Aorta (tissue), 5 donors: ENCODE results near the gene CADM1. TPM values are rescaled to one million over a fixed set of nuclear protein-coding genes. Genes with fewer than 3 reads are reported as not detected.

Experiments
- ATAC-seq: fragments of 200-7000 bp; cut with Tn5 transposase; one replicate; pipeline ENCODE4 v1.9.1; 2022; ENCODE audit warnings: moderate library complexity; ENCODE audit not compliant: low FRiP score
- DNase-seq, 2 donors: peaks; one replicate each; pipeline ENCODE4 v3.0.0-alpha.2; 2020
- H3K27ac ChIP-seq, 2 donors: one replicate each; pipeline ENCODE4 v1.5.1; 2013; ENCODE audit warnings: low read length in 2 of 2, mild to moderate bottlenecking in 2 of 2, moderate library complexity in 2 of 2, control low read depth in 1 of 2, inconsistent platforms in 1 of 2, low read depth in 1 of 2
- H3K27me3 ChIP-seq, 2 donors: one replicate each; pipeline ENCODE4 v1.6.1; 2013; ENCODE audit warnings: control low read depth in 1 of 2, low read length in 1 of 2, mild to moderate bottlenecking in 1 of 2, moderate library complexity in 1 of 2; ENCODE audit not compliant: insufficient read depth in 2 of 2, control insufficient read depth in 1 of 2
- H3K36me3 ChIP-seq, 2 donors: one replicate each; pipeline ENCODE4 v1.6.1; 2013; ENCODE audit warnings: control low read depth in 1 of 2, low read length in 1 of 2, mild to moderate bottlenecking in 1 of 2; ENCODE audit not compliant: insufficient read depth in 2 of 2, control insufficient read depth in 1 of 2
- H3K4me1 ChIP-seq, 2 donors: one replicate each; pipeline ENCODE4 v1.6.1; 2013; ENCODE audit warnings: low read length in 2 of 2, control low read depth in 1 of 2, mild to moderate bottlenecking in 1 of 2, moderate library complexity in 1 of 2; ENCODE audit not compliant: insufficient read depth in 2 of 2, control insufficient read depth in 1 of 2
- H3K4me3 ChIP-seq, 2 donors: one replicate each; pipeline ENCODE4 v1.5.1; 2013; ENCODE audit warnings: low read length in 2 of 2, control low read depth in 1 of 2, mild to moderate bottlenecking in 1 of 2
- H3K9me3 ChIP-seq: one replicate; pipeline ENCODE4 v1.6.1; 2013; ENCODE audit warnings: mild to moderate bottlenecking, low read length; ENCODE audit not compliant: control insufficient read depth
- WGBS, 2 donors: extraction: QIAGEN DNeasy Blood & Tissue Kit; methylation state at CpG; one replicate each; pipeline ENCODE4 v1.1.7; 2013; 5-methylcytosine and 5-hydroxymethylcytosine counted together
- intact Hi-C, 2 donors: fragments of 100-400 bp; cut with DNase I; formaldehyde crosslinking; loops; one replicate each; pipeline versions ENCODE4 v1.14.2 to v1.15.0; 2022
- polyA plus RNA-seq, 2 donors: library from polyadenylated mRNA; stranded (reverse); fragments of 200-250 nt; gene quantifications; one replicate each; pipeline ENCODE4 v1.2.3, GENCODE V29; 2013
- total RNA-seq, 2 donors: library from RNA; stranded (reverse); fragmentation: NEBNext Ultra II Directional; extraction: Animal tissue kit (Norgen Biotek cat#: 25700); gene quantifications; one replicate each; pipeline ENCODE4 v1.2.1, GENCODE V29; 2021
- donor health status: healthy with polysubstance abuse.
- donor health status: Bipolar disorder and iron deficiency.
- donor health status: DM: no; HTN: no; CAD: no.
- donor health status: DM: no; HTN: no; CAD: no.
- donor health status: DM: yes; HTN: yes; CAD: no.

Gene CADM1
- total and polyA plus RNA-seq, 4 donors, result 0.26 to 9.8 (median 5.7) TPM

GRCh38 chr11:115452241-115452640, 52.0 kb downstream of the CADM1 start:
- Histone ChIP-seq H3K36me3 (no peaks in the 10 kb centered on the region), H3K27me3 (no peaks in the 10 kb centered on the region), H3K4me3 (no peak overlapping the region), H3K27ac (no peak overlapping the region), H3K9me3 (peaks cover 2% of the 10 kb centered on the region), H3K4me1 (peaks cover 0 to 2% of the 10 kb centered on the region in 2 donors)
- WGBS, 2 donors, result 38 to 54% methylated on average over 3 of the region's 3 CpGs
- DNase-seq, result no peak
- ATAC-seq, result no peak
- intact Hi-C loops, result no loop called here

GRCh38 chr11:115450519-115450918, 53.7 kb downstream of the CADM1 start:
- H3K4me1 ChIP-seq, result peaks cover 0 to 2% of the 10 kb centered on the region in 2 donors
- DNase-seq, result no peak

DNA sequence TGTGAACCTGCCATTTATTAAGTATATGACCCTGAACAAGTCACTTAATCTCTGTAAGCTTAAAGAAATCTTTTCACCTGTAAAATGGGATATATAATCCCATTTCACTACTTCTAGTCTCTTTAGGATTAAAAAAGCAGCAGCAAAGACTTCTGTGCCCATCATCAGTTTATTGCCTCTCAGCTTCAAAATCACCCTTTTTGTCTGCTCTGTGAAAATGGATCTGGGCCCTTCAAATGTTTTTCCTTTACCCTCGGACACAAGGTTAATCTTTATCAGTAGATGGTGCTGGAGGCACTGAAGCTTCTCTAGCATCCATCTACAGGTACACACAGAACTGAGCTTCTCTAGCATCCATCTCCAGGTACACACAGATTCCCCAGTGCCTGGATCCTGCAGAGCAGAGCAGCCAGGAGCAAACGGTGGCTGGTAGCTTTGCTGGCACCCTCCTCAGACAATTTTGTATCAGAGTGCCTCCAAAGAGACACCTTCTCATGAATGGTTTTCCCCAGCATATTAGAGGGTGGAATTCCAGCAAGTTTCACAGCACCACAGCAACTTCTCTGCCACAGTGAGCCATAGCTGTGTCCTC, 56.8 kb downstream of the CADM1 start:
- H3K9me3 ChIP-seq, result peaks cover 5% of the 10 kb centered on the region
- WGBS, 2 donors, result 85 to 90% methylated on average over 2 of the region's 2 CpGs
- intact Hi-C loops, result no loop called here
- H3K36me3 ChIP-seq, result no peaks in the 10 kb centered on the region
- ATAC-seq, result no peak
- DNase-seq, result no peak
- H3K4me3 ChIP-seq, result no peak overlapping the region
- no peaks in the 10 kb centered on the region for H3K27me3 ChIP-seq
- no peak overlapping the region for H3K27ac ChIP-seq
- peaks cover 0 to 2% of the 10 kb centered on the region in 2 donors for H3K4me1 ChIP-seq

More at GRCh38 chr11:115450519-115450918, 53.7 kb downstream of the CADM1 start:
- Histone ChIP-seq H3K36me3 (no peaks in the 10 kb centered on the region), H3K4me3 (no peak overlapping the region), H3K27ac (no peak overlapping the region), H3K27me3 (no peaks in the 10 kb centered on the region), H3K9me3 (peaks cover 5% of the 10 kb centered on the region)
- ATAC-seq, result no peak
- 68 to 73% methylated on average over 4 of the region's 4 CpGs for WGBS, 2 donors
- intact Hi-C loops, result no loop called here

DNA sequence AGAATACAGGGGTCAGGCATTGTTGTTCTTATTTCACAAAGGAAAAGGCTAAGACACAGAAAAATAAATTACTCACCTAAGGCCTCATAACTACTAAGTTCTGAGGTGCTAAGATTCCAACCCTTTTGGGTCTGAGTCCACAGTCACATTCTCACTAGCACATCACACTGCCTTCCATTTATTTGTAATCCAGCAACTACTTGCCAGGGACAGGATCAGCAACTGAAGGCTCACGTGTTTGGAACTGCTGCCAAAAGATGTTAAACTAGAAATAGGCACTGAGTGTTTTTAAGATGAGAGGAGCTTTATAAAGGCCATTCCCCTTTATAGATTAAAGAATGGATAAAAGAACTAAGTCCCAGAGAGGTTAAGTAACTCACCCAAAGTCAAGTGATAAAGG, 58.0 kb downstream of the CADM1 start:
- no peak for DNase-seq
- H3K27me3 ChIP-seq, result peaks cover 0 to 2% of the 10 kb centered on the region in 2 donors
- no peak overlapping the region for H3K27ac ChIP-seq
- H3K4me3 ChIP-seq, result no peak overlapping the region
- peaks cover 5% of the 10 kb centered on the region for H3K9me3 ChIP-seq
- ATAC-seq, result no peak
- peaks cover 0 to 2% of the 10 kb centered on the region in 2 donors for H3K4me1 ChIP-seq
- no peaks in the 10 kb centered on the region for H3K36me3 ChIP-seq
- intact Hi-C loops, result no loop called here
- 51 to 66% methylated on average over 1 of the region's 1 CpG for WGBS, 2 donors

GRCh38 chr11:115444542-115444941, 59.7 kb downstream of the CADM1 start:
- peaks cover 5% of the 10 kb centered on the region for H3K9me3 ChIP-seq
- no peaks in the 10 kb centered on the region for H3K36me3 ChIP-seq
- intact Hi-C loops, result no loop called here
- peaks cover 0 to 2% of the 10 kb centered on the region in 2 donors for H3K27me3 ChIP-seq
- H3K4me1 ChIP-seq, result no peaks in the 10 kb centered on the region
- H3K27ac ChIP-seq, result no peak overlapping the region
- no peak for DNase-seq
- 68 to 74% methylated on average over 5 of the region's 5 CpGs for WGBS, 2 donors
- ATAC-seq, result no peak
- no peak overlapping the region for H3K4me3 ChIP-seq

GRCh38 chr11:115439969-115440540, 64.2 kb downstream of the CADM1 start:
- 46 to 51% methylated on average over 5 of the region's 5 CpGs for WGBS, 2 donors
- no peaks in the 10 kb centered on the region for H3K9me3 ChIP-seq
- no peak overlapping the region for H3K27ac ChIP-seq
- DNase-seq (no peak), ATAC-seq (no peak)
- intact Hi-C loops, result no loop called here
- H3K4me1 ChIP-seq, result no peaks in the 10 kb centered on the region
- H3K36me3 ChIP-seq, result no peaks in the 10 kb centered on the region
- H3K27me3 ChIP-seq, result peaks cover 0 to 3% of the 10 kb centered on the region in 2 donors
- no peak overlapping the region for H3K4me3 ChIP-seq

DNA sequence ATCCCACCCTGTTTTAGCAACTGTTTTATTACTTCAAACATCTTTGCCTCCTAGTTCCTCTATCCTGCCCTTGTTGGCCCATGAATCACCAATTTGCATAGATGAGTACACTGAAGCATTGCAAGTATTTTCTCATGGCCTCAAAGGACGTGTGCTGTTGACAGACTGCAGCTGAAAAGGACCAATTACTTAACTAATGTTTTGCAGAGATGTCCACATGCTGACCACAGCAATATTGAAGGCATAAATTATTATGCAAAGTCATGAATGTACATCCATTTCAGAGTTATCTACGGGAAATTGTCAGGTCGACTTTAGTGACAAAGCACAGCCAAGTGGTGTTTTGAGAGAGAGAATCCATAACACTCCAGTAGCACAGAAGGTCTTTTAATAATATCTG, 64.8 kb downstream of the CADM1 start:
- Histone ChIP-seq H3K27me3 (peaks cover 0 to 3% of the 10 kb centered on the region in 2 donors), H3K4me1 (no peaks in the 10 kb centered on the region), H3K4me3 (no peak overlapping the region), H3K27ac (no peak overlapping the region), H3K9me3 (no peaks in the 10 kb centered on the region), H3K36me3 (no peaks in the 10 kb centered on the region)
- DNase-seq, result no peak
- no peak for ATAC-seq
- intact Hi-C loops, result no loop called here
- WGBS, 2 donors, result 23 to 37% methylated on average over 3 of the region's 3 CpGs

- no peaks in the 10 kb centered on the region for H3K9me3 ChIP-seq
- no peaks in the 10 kb centered on the region for H3K4me1 ChIP-seq
- no peak overlapping the region for H3K27ac ChIP-seq
- no peak for DNase-seq
- no peak overlapping the region for H3K4me3 ChIP-seq
- ATAC-seq, result no peak
- intact Hi-C loops, result no loop called here
- H3K27me3 ChIP-seq, result peaks cover 0 to 3% of the 10 kb centered on the region in 2 donors
- no peaks in the 10 kb centered on the region for H3K36me3 ChIP-seq
- 59 to 71% methylated on average over 7 of the region's 7 CpGs for WGBS, 2 donors
Observed at GRCh38 chr11:115437902-115438575, 66.2 kb downstream of the CADM1 start.

DNA sequence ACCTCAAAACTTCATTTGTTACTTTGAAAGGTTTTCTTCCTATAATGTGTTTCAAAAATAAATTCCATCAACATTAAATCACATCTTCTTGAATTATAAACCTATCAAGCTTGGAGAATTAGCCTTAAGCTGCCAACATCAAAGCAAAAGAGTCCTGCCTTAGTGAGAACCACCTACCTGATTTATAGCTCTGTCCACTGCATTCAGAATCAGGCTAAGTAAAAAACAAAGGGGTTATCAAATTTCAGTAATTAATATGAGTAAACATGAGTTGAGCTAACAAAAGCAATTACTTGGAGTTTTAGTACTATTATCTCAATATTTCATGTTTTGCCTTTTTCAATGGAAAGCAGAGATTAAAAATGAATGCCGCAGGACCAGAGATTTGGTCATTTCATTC, 73.9 kb downstream of the CADM1 start:
- Histone ChIP-seq H3K9me3 (no peaks in the 10 kb centered on the region), H3K27me3 (no peaks in the 10 kb centered on the region), H3K36me3 (no peaks in the 10 kb centered on the region), H3K27ac (no peak overlapping the region), H3K4me3 (no peak overlapping the region), H3K4me1 (no peaks in the 10 kb centered on the region)
- no peak for ATAC-seq
- intact Hi-C loops, result no loop called here
- WGBS, 2 donors, result 92 to 93% methylated on average over 1 of the region's 1 CpG
- DNase-seq, result no peak
